ENCODE measurements around the gene RTN4R.
"Not testable (repeated sequence)": the region's sequence is repeated elsewhere in the genome, so short reads cannot be mapped to it uniquely, and the experiment has no call there.

RTN4R gene

DNA sequence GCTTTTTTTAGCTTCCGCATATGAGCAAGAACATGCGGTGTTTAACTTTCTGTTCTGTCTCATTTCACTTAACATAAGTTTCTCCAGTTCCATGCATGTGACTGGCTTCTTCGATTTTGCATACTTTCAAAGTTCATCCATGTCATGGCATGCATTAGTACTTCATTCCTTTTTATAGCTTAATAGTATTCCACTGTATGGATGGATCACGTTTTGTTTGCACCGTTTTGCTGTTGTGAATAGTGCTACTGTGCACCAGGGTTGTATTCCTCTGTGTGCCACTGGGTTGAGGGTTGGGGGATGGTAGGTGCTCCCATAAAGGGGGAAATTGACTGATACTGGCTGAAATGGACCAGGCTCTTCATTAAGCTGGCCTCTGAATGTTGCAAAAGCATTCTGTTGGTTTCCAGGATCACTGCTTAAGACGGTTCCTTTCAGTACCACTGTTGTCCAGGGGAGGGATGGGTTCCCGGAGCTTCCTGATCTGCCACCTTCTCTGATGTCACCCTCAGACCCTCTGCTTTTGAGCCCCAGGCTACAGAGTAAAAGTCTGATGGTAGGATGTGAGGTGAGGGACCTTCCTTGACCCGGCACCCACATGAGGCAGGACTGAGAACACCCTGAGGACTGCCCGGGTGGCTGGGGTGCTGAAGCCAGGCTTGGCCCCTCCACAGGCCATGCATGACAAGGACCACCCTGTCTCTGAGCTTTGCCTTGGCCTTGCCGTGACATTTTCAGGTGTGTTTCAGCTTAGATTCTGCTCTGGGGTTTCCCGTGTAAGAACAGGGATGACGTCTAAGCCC is 27.3 kb upstream of the RTN4R start:
- Histone ChIP-seq H3K4me3 (ENCODE audit: insufficient read depth, low read depth, low read length, poor library complexity, severe bottlenecking) (no peak overlapping the region), H3K4me1 (ENCODE audit: control insufficient read depth, insufficient read depth, low read length, poor library complexity, severe bottlenecking) (peaks cover 8% of the 10 kb centered on the region), H3K9me3 (ENCODE audit: control insufficient read depth, low read length) (no peaks in the 10 kb centered on the region), H3K27me3 (replicated peaks; ENCODE audit: control insufficient read depth, insufficient read depth, low read length, poor library complexity, severe bottlenecking) (no peaks in the 10 kb centered on the region), H3K27ac (ENCODE audit: insufficient read depth, low read length, poor library complexity, severe bottlenecking) (no peak overlapping the region), H3K36me3 (ENCODE audit: control insufficient read depth, insufficient read depth, low read length) (no peaks in the 10 kb centered on the region)
- DNase-seq, result no peak

DNA sequence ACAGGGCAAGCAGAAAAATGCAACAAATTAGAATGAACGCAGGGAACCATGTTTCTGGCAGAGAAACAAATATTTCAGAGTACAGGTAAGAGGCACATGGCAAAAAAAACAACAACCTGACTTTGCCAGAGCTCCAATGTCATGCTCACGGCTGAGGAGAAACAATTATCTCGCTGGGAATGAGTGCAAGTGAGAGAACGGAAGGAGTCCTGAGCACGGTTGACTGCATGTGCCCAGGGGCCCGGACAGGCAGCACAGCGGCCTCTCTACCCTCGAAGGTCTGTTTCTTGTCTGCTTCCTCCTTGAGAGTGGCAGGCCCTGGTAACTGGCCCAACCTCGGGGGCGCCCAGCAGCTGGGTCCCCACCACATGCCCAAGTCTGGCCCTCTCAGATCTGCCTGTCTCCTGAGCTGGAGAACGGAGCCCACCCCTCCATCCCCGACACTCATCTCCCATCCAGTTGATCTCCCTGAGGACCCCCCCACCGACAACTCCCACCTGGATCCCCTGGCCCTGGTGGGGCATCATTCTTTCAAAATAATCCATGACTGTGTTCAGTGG is 24.6 kb upstream of the RTN4R start:
- Histone ChIP-seq H3K27me3 (replicated peaks; ENCODE audit: control insufficient read depth, insufficient read depth, low read length, poor library complexity, severe bottlenecking) (no peaks in the 10 kb centered on the region), H3K27ac (ENCODE audit: insufficient read depth, low read length, poor library complexity, severe bottlenecking) (no peak overlapping the region), H3K4me1 (ENCODE audit: control insufficient read depth, insufficient read depth, low read length, poor library complexity, severe bottlenecking) (no peaks in the 10 kb centered on the region), H3K36me3 (ENCODE audit: control insufficient read depth, insufficient read depth, low read length) (no peaks in the 10 kb centered on the region), H3K4me3 (ENCODE audit: insufficient read depth, low read depth, low read length, poor library complexity, severe bottlenecking) (no peak overlapping the region), H3K9me3 (ENCODE audit: control insufficient read depth, low read length) (no peaks in the 10 kb centered on the region)
- no peak for DNase-seq

DNA sequence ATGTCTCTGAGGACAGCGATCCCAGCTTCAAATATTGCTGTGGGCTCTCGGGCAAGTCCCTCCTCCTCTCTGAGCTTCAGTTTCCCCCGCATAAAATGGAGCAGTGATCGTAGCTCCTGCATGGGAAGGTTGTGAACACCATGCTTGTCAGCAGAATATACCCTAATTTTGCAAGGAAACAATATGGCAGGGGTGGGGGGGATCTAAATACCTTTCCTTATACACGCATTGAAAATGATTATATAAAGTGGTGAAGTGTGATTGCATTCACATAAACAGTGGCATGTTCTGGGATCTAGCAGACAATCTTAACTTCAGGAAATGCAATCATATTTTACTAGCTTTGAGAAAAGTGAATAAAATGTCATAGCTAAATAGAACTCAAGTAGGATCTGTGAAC is 24.0 kb upstream of the RTN4R start:
- H3K9me3 ChIP-seq (ENCODE audit: control insufficient read depth, low read length), result no peaks in the 10 kb centered on the region
- no peak overlapping the region for H3K27ac ChIP-seq (ENCODE audit: insufficient read depth, low read length, poor library complexity, severe bottlenecking)
- no peaks in the 10 kb centered on the region for H3K36me3 ChIP-seq (ENCODE audit: control insufficient read depth, insufficient read depth, low read length)
- H3K4me1 ChIP-seq (ENCODE audit: control insufficient read depth, insufficient read depth, low read length, poor library complexity, severe bottlenecking), result no peaks in the 10 kb centered on the region
- no peaks in the 10 kb centered on the region for H3K27me3 ChIP-seq (replicated peaks; ENCODE audit: control insufficient read depth, insufficient read depth, low read length, poor library complexity, severe bottlenecking)
- DNase-seq, result no peak
- H3K4me3 ChIP-seq (ENCODE audit: insufficient read depth, low read depth, low read length, poor library complexity, severe bottlenecking), result no peak overlapping the region

DNA sequence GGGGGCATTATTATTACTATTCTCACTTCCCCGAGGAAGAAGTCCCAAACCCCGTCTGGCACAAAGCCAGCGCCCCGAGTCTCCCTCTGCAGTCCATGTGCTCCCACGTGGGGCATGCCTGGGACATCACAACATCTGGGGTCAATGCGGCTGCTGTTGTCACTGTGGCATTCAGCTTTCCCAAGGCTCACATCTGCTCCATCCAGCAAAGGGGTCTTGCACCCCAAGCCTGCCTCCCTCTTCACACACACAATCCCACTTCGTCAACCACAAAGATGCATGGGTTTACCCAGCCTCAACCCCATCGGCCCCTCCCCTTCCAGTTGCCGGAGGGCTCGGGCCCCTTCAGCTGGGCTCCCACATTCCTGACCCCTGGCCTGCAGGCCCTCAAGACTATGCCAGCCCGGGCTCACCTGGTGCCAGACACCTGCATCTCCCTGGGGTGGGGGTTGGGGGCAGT is 23.5 kb upstream of the RTN4R start:
- Histone ChIP-seq H3K27ac (ENCODE audit: insufficient read depth, low read length, poor library complexity, severe bottlenecking) (no peak overlapping the region), H3K4me1 (ENCODE audit: control insufficient read depth, insufficient read depth, low read length, poor library complexity, severe bottlenecking) (no peaks in the 10 kb centered on the region), H3K36me3 (ENCODE audit: control insufficient read depth, insufficient read depth, low read length) (no peaks in the 10 kb centered on the region), H3K4me3 (ENCODE audit: insufficient read depth, low read depth, low read length, poor library complexity, severe bottlenecking) (no peak overlapping the region), H3K27me3 (replicated peaks; ENCODE audit: control insufficient read depth, insufficient read depth, low read length, poor library complexity, severe bottlenecking) (no peaks in the 10 kb centered on the region), H3K9me3 (ENCODE audit: control insufficient read depth, low read length) (no peaks in the 10 kb centered on the region)
- DNase-seq, result no peak

DNA sequence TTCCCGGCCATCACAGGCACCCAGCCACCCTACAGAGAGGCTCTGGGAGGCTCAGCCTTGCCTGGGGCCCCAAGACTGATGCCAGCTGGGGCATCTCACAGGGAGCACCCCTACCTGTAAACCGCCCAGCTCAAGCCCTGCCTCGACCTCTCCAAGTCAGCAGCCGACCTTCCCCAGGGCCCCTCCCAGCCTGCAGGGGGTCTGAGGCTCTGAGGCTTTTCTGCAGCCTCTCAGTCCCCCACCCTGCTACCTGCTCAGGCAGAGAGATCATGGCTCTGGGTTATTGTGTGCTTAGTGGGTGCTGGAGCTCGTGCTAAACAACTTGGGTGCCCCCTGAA is 23.1 kb upstream of the RTN4R start:
- H3K27ac ChIP-seq (ENCODE audit: insufficient read depth, low read length, poor library complexity, severe bottlenecking), result no peak overlapping the region
- no peaks in the 10 kb centered on the region for H3K27me3 ChIP-seq (replicated peaks; ENCODE audit: control insufficient read depth, insufficient read depth, low read length, poor library complexity, severe bottlenecking)
- no peaks in the 10 kb centered on the region for H3K4me1 ChIP-seq (ENCODE audit: control insufficient read depth, insufficient read depth, low read length, poor library complexity, severe bottlenecking)
- H3K4me3 ChIP-seq (ENCODE audit: insufficient read depth, low read depth, low read length, poor library complexity, severe bottlenecking), result no peak overlapping the region
- no peaks in the 10 kb centered on the region for H3K36me3 ChIP-seq (ENCODE audit: control insufficient read depth, insufficient read depth, low read length)
- DNase-seq, result no peak
- H3K9me3 ChIP-seq (ENCODE audit: control insufficient read depth, low read length), result no peaks in the 10 kb centered on the region

DNA sequence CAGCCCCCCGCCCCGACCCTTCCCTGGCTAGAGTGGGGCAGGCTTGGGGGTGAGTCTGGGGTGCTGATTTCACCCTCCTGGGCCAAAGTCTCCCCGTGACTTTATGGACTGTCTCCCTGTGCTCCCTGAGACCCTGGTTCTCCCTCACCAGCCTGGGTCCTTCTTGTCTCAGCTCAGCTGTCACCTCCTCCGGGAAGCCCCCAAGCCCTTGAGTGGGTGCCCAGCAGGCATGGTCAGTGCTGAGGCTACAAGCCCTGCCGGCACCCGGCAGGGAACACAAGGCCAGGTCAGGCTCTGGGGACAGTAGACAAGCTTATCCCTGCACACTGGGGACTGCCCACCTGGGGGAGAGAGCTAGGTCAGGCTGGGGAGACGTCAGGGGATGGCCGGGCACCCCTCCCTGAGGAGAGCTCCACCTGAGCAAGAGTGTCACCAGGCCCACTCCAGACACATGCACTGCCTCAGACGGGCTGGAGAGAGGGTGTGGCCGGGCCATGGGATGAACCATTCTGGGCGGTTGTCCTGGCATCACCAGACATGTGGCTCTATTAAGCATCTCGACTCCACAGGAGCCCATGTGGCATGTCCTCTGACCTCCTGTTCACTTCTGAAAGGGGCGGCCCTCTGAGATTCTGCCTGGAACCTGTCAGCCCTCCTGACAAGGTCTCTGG is 22.6 kb upstream of the RTN4R start:
- Histone ChIP-seq H3K4me3 (ENCODE audit: insufficient read depth, low read depth, low read length, poor library complexity, severe bottlenecking) (no peak overlapping the region), H3K27ac (ENCODE audit: insufficient read depth, low read length, poor library complexity, severe bottlenecking) (no peak overlapping the region), H3K4me1 (ENCODE audit: control insufficient read depth, insufficient read depth, low read length, poor library complexity, severe bottlenecking) (no peaks in the 10 kb centered on the region), H3K9me3 (ENCODE audit: control insufficient read depth, low read length) (no peaks in the 10 kb centered on the region), H3K36me3 (ENCODE audit: control insufficient read depth, insufficient read depth, low read length) (no peaks in the 10 kb centered on the region), H3K27me3 (replicated peaks; ENCODE audit: control insufficient read depth, insufficient read depth, low read length, poor library complexity, severe bottlenecking) (no peaks in the 10 kb centered on the region)
- DNase-seq, result no peak

DNA sequence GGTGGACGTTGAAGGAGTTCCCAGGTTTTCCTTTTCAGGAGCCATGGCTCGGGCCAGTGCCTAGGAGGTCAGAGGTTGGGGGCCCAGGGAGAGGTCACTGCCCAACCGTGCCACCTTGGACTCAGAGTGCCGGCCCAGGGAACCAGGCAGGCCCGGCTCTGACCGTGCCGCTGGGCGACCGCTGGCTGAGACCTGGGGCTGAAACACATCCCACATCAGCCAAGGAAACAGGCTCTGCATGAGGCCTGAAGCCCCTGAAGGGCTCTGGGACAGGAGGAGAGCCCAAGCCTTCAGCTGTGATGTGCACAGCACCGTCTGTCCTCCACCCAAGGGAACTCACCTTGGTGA is 21.9 kb upstream of the RTN4R start:
- Histone ChIP-seq H3K4me3 (ENCODE audit: insufficient read depth, low read depth, low read length, poor library complexity, severe bottlenecking) (no peak overlapping the region), H3K36me3 (ENCODE audit: control insufficient read depth, insufficient read depth, low read length) (no peaks in the 10 kb centered on the region), H3K4me1 (ENCODE audit: control insufficient read depth, insufficient read depth, low read length, poor library complexity, severe bottlenecking) (no peaks in the 10 kb centered on the region), H3K9me3 (ENCODE audit: control insufficient read depth, low read length) (no peaks in the 10 kb centered on the region), H3K27me3 (replicated peaks; ENCODE audit: control insufficient read depth, insufficient read depth, low read length, poor library complexity, severe bottlenecking) (no peaks in the 10 kb centered on the region), H3K27ac (ENCODE audit: insufficient read depth, low read length, poor library complexity, severe bottlenecking) (no peak overlapping the region)
- no peak for DNase-seq

DNA sequence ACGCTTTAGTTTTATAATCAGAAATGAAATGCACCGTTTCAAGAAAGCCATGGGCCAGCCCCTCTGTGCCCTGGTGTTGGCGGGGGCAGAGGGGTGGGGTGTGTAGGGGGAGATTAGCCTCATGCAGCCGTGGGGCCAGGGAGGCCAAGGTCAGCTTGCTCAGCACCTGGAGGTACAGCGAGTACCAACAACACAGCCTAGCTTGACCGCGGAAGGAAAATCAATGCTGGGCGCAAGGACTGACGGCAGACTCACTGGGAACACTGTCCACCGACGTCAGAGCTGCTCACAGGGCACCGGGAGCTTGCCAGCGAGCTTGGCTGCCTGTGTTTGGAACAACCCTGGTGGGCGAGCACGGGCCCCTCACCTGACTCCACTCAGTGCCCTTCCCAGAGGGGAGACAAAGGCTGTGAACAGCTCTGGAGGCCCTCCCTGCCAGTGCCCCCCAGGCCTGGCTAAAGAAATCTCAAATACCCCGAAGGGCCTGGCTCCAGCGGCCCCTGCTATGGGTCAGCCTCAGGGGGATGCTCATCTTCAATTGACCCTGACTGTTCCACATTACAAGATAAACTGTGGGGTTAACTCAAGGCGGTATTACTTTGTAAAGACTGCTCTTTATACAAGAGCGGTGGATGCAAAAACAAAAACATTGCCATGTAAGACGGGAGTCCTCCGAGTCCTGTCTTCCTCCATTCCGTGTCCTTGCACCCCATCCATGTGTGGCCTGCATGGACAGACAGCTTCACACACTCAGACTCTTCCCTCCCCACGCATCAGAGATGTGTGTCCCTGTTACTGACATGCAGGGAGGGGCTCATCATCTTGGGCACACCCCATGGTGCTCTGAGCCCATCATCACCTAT is 21.3 kb upstream of the RTN4R start:
- H3K36me3 ChIP-seq (ENCODE audit: control insufficient read depth, insufficient read depth, low read length); H3K27ac ChIP-seq (ENCODE audit: insufficient read depth, low read length, poor library complexity, severe bottlenecking); H3K4me1 ChIP-seq (ENCODE audit: control insufficient read depth, insufficient read depth, low read length, poor library complexity, severe bottlenecking); H3K4me3 ChIP-seq (ENCODE audit: insufficient read depth, low read depth, low read length, poor library complexity, severe bottlenecking); H3K9me3 ChIP-seq (ENCODE audit: control insufficient read depth, low read length); DNase-seq; H3K27me3 ChIP-seq (replicated peaks; ENCODE audit: control insufficient read depth, insufficient read depth, low read length, poor library complexity, severe bottlenecking): not testable (repeated sequence)

DNA sequence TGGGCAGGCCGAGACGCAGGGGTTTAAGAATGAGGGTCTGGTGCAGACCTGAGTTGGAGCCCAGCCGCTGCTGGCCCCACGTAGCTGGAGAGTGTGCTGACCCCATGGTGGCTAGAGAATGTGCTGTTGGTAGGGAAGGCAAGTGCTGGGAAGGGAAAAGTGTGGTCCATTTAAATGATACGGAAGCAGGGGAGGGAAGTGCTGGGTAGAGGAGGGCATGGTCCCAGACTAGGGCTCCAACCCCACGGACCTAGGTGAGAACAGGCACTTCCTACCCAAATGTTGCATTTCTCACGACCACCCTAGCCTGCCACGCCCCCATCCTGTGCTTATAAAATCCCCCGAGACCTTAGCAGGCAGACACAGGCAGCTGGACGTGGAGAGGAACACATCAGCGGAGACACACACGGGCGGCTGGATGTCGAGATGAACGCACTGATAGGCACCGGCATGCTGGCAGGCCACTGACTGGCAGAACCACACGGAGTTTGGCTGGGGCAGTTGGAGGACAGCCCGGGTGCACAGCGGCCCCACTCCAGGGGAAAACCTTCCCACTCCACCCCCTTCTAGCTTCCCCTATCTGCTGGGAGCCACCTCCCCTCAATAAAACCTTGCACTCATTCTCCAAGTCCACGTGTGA is 18.8 kb upstream of the RTN4R start:
- H3K36me3 ChIP-seq (ENCODE audit: control insufficient read depth, insufficient read depth, low read length); H3K9me3 ChIP-seq (ENCODE audit: control insufficient read depth, low read length); H3K27ac ChIP-seq (ENCODE audit: insufficient read depth, low read length, poor library complexity, severe bottlenecking); H3K27me3 ChIP-seq (replicated peaks; ENCODE audit: control insufficient read depth, insufficient read depth, low read length, poor library complexity, severe bottlenecking); DNase-seq; H3K4me3 ChIP-seq (ENCODE audit: insufficient read depth, low read depth, low read length, poor library complexity, severe bottlenecking); H3K4me1 ChIP-seq (ENCODE audit: control insufficient read depth, insufficient read depth, low read length, poor library complexity, severe bottlenecking): not testable (repeated sequence)
